ENCODE data around the gene METTL16. TPM values are rescaled to one million over a fixed set of nuclear protein-coding genes. Genes with fewer than 3 reads are reported as not detected.

Gene METTL16
- total and polyA plus RNA-seq, 2 of the 4 experiments (the other 2 are of a cell fraction) = 11.8 to 15.4 TPM

GRCh38 chr17:2560658-2561057 is 49.0 kb upstream of the METTL16 start:
- Histone ChIP-seq H2AK9ac (replicated peaks; ENCODE audit: low read depth, low read length, poor library complexity) (no peak overlapping the region), H3K4me3 (ENCODE audit: insufficient read depth, low read depth, low read length) (no peak overlapping the region), H3K9me3 (ENCODE audit: control insufficient read depth, insufficient read depth, low read length) (peaks cover 6% of the 10 kb centered on the region), H3K4me1 (ENCODE audit: control insufficient read depth, insufficient read depth, low read length) (no peaks in the 10 kb centered on the region), H3K4ac (ENCODE audit: low read depth, low read length) (no peak overlapping the region), H4K5ac (ENCODE audit: low read depth, low read length) (no peak overlapping the region), H3K23ac (ENCODE audit: low read depth, low read length) (no peak overlapping the region), H3K79me1 (ENCODE audit: low read depth in 1 of 2, low read length in 2 of 2) (no peaks in the 10 kb centered on the region), H3K56ac (ENCODE audit: extremely low read depth, insufficient read depth, low read length) (no peak overlapping the region), H4K8ac (ENCODE audit: low read depth in 2 of 2, low read length in 2 of 2) (no peak overlapping the region), H3K9ac (ENCODE audit: low read depth, low read length) (no peak overlapping the region), H3K4me2 (ENCODE audit: low read depth, low read length) (no peak overlapping the region), H2BK15ac (ENCODE audit: low read depth, low read length) (no peak overlapping the region), H3K9me1 (ENCODE audit: insufficient read depth, low read length) (no peaks in the 10 kb centered on the region), H3K36me3 (ENCODE audit: control insufficient read depth, insufficient read depth, low read length) (no peaks in the 10 kb centered on the region), H3K27ac (ENCODE audit: insufficient read depth, low read length) (no peak overlapping the region), H4K20me1 (ENCODE audit: insufficient read depth, low read length) (no peaks in the 10 kb centered on the region), H2BK120ac (ENCODE audit: low read depth, low read length) (no peak overlapping the region), H3K18ac (ENCODE audit: low read depth, low read length) (no peak overlapping the region), H2AFZ (replicated peaks; ENCODE audit: low read length, poor library complexity) (no peak overlapping the region), H2AK5ac (ENCODE audit: low read depth, low read length) (no peak overlapping the region), H3K14ac (replicated peaks; ENCODE audit: low read depth, low read length) (no peak overlapping the region), H2BK20ac (ENCODE audit: low read depth, low read length) (no peak overlapping the region), H4K91ac (ENCODE audit: insufficient read depth, low read depth, low read length) (no peak overlapping the region), H3K27me3 (ENCODE audit: control insufficient read depth, insufficient read depth, low read length) (peaks cover 6% of the 10 kb centered on the region; the same call in 1 of the 2 replicates), H2BK5ac (ENCODE audit: low read depth, low read length, poor library complexity, severe bottlenecking) (no peak overlapping the region)
- dilution Hi-C loops (cut with HindIII; ENCODE audit: low sequenced_read_pairs, unreplicated experiment) (no loop called here), in situ Hi-C loops (cut with MboI; ENCODE audit: low sequenced_read_pairs) (no loop called here), intact Hi-C loops (cut with micrococcal nuclease) (no loop called here)
- TF ChIP-seq MAFK (IDR thresholded peaks at IDR 0.05; ENCODE audit: low read depth, low read length) = no peak
- no peak for TF ChIP-seq BHLHE40 (IDR thresholded peaks at IDR 0.05; ENCODE audit: low read depth, low read length)
- TF ChIP-seq CHD1 (IDR thresholded peaks at IDR 0.05; ENCODE audit: low read depth, low read length) = no peak
- no peak for TF ChIP-seq USF2 (IDR thresholded peaks at IDR 0.05; ENCODE audit: low read depth, low read length)
- TF ChIP-seq RAD21 (IDR thresholded peaks at IDR 0.05; ENCODE audit: low read length) = no peak
- no peak for TF ChIP-seq SMC3 (IDR thresholded peaks at IDR 0.05; ENCODE audit: low read depth, low read length)
- TF ChIP-seq NFE2L2 (IDR thresholded peaks at IDR 0.05; ENCODE audit: low read depth, low read length) = no peak
- no peak for TF ChIP-seq RFX5 (IDR thresholded peaks at IDR 0.05; ENCODE audit: low read depth, low read length)
- no peak for TF ChIP-seq MAZ (IDR thresholded peaks at IDR 0.05; ENCODE audit: borderline replicate concordance, low read depth, low read length)
- TF ChIP-seq FOS (IDR thresholded peaks at IDR 0.05; ENCODE audit: low read depth, low read length) = no peak
- TF ChIP-seq CEBPB (IDR thresholded peaks at IDR 0.05; ENCODE audit: low read depth, low read length) = no peak
- TF ChIP-seq MXI1 (IDR thresholded peaks at IDR 0.05; ENCODE audit: borderline replicate concordance, low read depth, low read length) = no peak
- no peak for TF ChIP-seq POLR2A (IDR thresholded peaks at IDR 0.05; ENCODE audit: low read depth, low read length)
- DNase-seq (no peak), ATAC-seq (ENCODE audit: low read depth) (no peak)
- WGBS, 2 experiments (ENCODE audit: extremely low coverage in 2 of 2, insufficient read length in 1 of 2) = 80% methylated on average over 1 of the region's 5 CpGs; no CpG with 5 or more reads in 1 of the 2 experiments
- CTCF ChIA-PET = no interaction called here
- BruUV-seq (replicated peaks) = no TSS peak
- POLR2A ChIA-PET (ENCODE audit: unreplicated experiment) = no interaction called here
